Neural cell (in vitro differentiated cells): ENCODE data around the gene JAG2. TPM values are rescaled to one million over a fixed set of nuclear protein-coding genes. Genes with fewer than 3 reads are reported as not detected.

Source experiments
- H2AFZ ChIP-seq: fragments of 200-600, 300-800 bp; sonication (generic), shearing (Covaris generic); 2 replicates; pipeline ENCODE4 v1.6.0; 2014; ENCODE audit warnings: low read depth, mild to moderate bottlenecking, antibody characterized with exemption, low read length, moderate library complexity
- H3F3A ChIP-seq: fragments of 200-600 bp; shearing (Covaris generic); 2 replicates; pipeline ENCODE4 v1.6.1; 2016; ENCODE audit warnings: mild to moderate bottlenecking, moderate library complexity, mixed read lengths, antibody characterized with exemption, low read length; ENCODE audit not compliant: insufficient read depth, poor library complexity, severe bottlenecking
- H3K27ac ChIP-seq: fragments of 200-600, 300-800 bp; sonication (generic), shearing (Covaris generic); 2 replicates; pipeline ENCODE4 v1.5.1; 2014; ENCODE audit warnings: mild to moderate bottlenecking, low read length, moderate library complexity
- H3K27me3 ChIP-seq: fragments of 300-800, 200-600 bp; sonication (generic), shearing (Covaris generic); 2 replicates; pipeline ENCODE4 v1.6.0; 2014; ENCODE audit warnings: mild to moderate bottlenecking, low read depth, low read length, moderate library complexity; ENCODE audit not compliant: insufficient read depth
- H3K36me3 ChIP-seq: fragments of 300-800, 200-600 bp; sonication (generic), shearing (Covaris generic); 2 replicates; pipeline ENCODE4 v1.5.1; 2014; ENCODE audit warnings: mild to moderate bottlenecking, antibody characterized with exemption, low read length, moderate library complexity; ENCODE audit not compliant: insufficient read depth
- H3K4me2 ChIP-seq: fragments of 300-800, 200-600 bp; sonication (generic), shearing (Covaris generic); 2 replicates; pipeline ENCODE4 v1.6.0; 2014; ENCODE audit warnings: mild to moderate bottlenecking, low read length
- H3K4me3 ChIP-seq: fragments of 300-800, 200-600 bp; sonication (generic), shearing (Covaris generic); 2 replicates; pipeline ENCODE4 v1.5.1; 2014; ENCODE audit warnings: mild to moderate bottlenecking, low read length, moderate library complexity
- H3K79me2 ChIP-seq: fragments of 200-600 bp; shearing (Covaris generic); replicated peaks from 2 replicates; pipeline ENCODE4 v1.6.0; 2014; ENCODE audit warnings: mild to moderate bottlenecking, low read length, moderate library complexity; ENCODE audit not compliant: insufficient read depth
- H3K9ac ChIP-seq: fragments of 300-800, 200-600 bp; sonication (generic), shearing (Covaris generic); 2 replicates; pipeline ENCODE4 v1.6.1; 2016; ENCODE audit warnings: mild to moderate bottlenecking, low read length, mixed read lengths
- H3K9me2 ChIP-seq: fragments of 200-600 bp; shearing (Covaris generic); 2 replicates; pipeline ENCODE4 v1.6.1; 2016; ENCODE audit warnings: mild to moderate bottlenecking, low read length, mixed read lengths; ENCODE audit not compliant: insufficient read depth
- H3K9me3 ChIP-seq: fragments of 200-600, 300-800 bp; sonication (generic), shearing (Covaris generic); 2 replicates; pipeline ENCODE4 v1.6.1; 2016; ENCODE audit warnings: mild to moderate bottlenecking, mixed run types, low read length, moderate library complexity, mixed read lengths
- H4K20me1 ChIP-seq: fragments of 200-600 bp; shearing (Covaris generic); 2 replicates; pipeline ENCODE4 v1.6.1; 2016; ENCODE audit warnings: mild to moderate bottlenecking, mixed run types; ENCODE audit not compliant: insufficient read depth
- CTCF ChIP-seq: fragments of 450-650 bp; IDR thresholded peaks from 2 replicates; pipeline ENCODE4 v1.5.1; 2014; ENCODE audit warnings: antibody characterized with exemption, mild to moderate bottlenecking, moderate library complexity; ENCODE audit not compliant: poor library complexity, severe bottlenecking
- EP300 ChIP-seq: fragments of 450-650 bp; conservative IDR thresholded peaks from 2 replicates; pipeline ENCODE4 v1.6.1; 2014; ENCODE audit warnings: antibody characterized with exemption, mild to moderate bottlenecking, moderate library complexity; ENCODE audit not compliant: poor library complexity, severe bottlenecking
- EZH2 ChIP-seq: fragments of 200-600, 300-800 bp; shearing (Covaris generic), sonication (generic); IDR thresholded peaks from 2 replicates; pipeline ENCODE4 v1.6.1; 2014; ENCODE audit warnings: antibody characterized with exemption, low read length, borderline replicate concordance, mild to moderate bottlenecking; ENCODE audit not compliant: insufficient read depth, poor library complexity, severe bottlenecking
- MXI1 ChIP-seq: fragments of 450-650 bp; conservative IDR thresholded peaks from 2 replicates; pipeline ENCODE4 v1.6.1; 2014; ENCODE audit warnings: antibody characterized with exemption, mild to moderate bottlenecking; ENCODE audit not compliant: poor library complexity, severe bottlenecking
- POLR2AphosphoS5 ChIP-seq: IDR thresholded peaks from 2 replicates; pipeline ENCODE4 v1.6.1; 2012
- RAD21 ChIP-seq: fragments of 450-650 bp; conservative IDR thresholded peaks from 2 replicates; pipeline ENCODE4 v1.6.1; 2014; ENCODE audit warnings: antibody characterized with exemption, mild to moderate bottlenecking, moderate library complexity
- REST ChIP-seq: IDR thresholded peaks from 2 replicates; pipeline ENCODE4 v1.6.1; 2012; ENCODE audit warnings: borderline replicate concordance
- SMC3 ChIP-seq: fragments of 450-650 bp; conservative IDR thresholded peaks from 2 replicates; pipeline ENCODE4 v1.6.1; 2014; ENCODE audit warnings: antibody characterized with exemption, mild to moderate bottlenecking, moderate library complexity; ENCODE audit not compliant: poor library complexity
- TAF1 ChIP-seq: IDR thresholded peaks from 2 replicates; pipeline ENCODE4 v1.6.1; 2012; ENCODE audit warnings: low read depth
- polyA plus RNA-seq: library from polyadenylated mRNA; depleted of rRNA; stranded (reverse); fragments of >200 nt; gene quantifications from 2 replicates; pipeline ENCODE4 v1.2.3, GENCODE V29; 2014

JAG2 gene
- polyA plus RNA-seq, 1 donor from 2014 or later = 20.3 TPM

GRCh38 chr14:105195051-105195450, 26.5 kb upstream of the JAG2 start:
- Histone ChIP-seq H3K4me3 (no peak overlapping the region), H3K27me3 (no peaks in the 10 kb centered on the region), H2AFZ (no peak overlapping the region), H3K79me2 (no peaks in the 10 kb centered on the region), H3K36me3 (no peaks in the 10 kb centered on the region), H3F3A (no peaks in the 10 kb centered on the region), H3K4me2 (no peak overlapping the region), H4K20me1 (no peaks in the 10 kb centered on the region), H3K27ac (no peak overlapping the region), H3K9ac (no peak overlapping the region), H3K9me2 (no peaks in the 10 kb centered on the region), H3K9me3 (no peaks in the 10 kb centered on the region)
- no peak for TF ChIP-seq SMC3
- TF ChIP-seq TAF1 = no peak
- no peak for TF ChIP-seq EZH2
- TF ChIP-seq CTCF = no peak
- no peak for TF ChIP-seq MXI1
- no peak for TF ChIP-seq REST
- no peak for TF ChIP-seq POLR2AphosphoS5
- no peak for TF ChIP-seq RAD21
- no peak for TF ChIP-seq EP300

GRCh38 chr14:105193916-105194782, 25.6 kb upstream of the JAG2 start:
- H3K4me2 ChIP-seq = no peak overlapping the region
- TF ChIP-seq CTCF (no peak), SMC3 (no peak), EP300 (no peak), EZH2 (no peak), MXI1 (no peak), RAD21 (no peak), POLR2AphosphoS5 (no peak), REST (no peak), TAF1 (no peak)
- no peaks in the 10 kb centered on the region for H3K36me3 ChIP-seq
- H3K27ac ChIP-seq = no peak overlapping the region
- H2AFZ ChIP-seq = no peak overlapping the region
- no peaks in the 10 kb centered on the region for H3F3A ChIP-seq
- H3K9me3 ChIP-seq = no peaks in the 10 kb centered on the region
- no peaks in the 10 kb centered on the region for H3K9me2 ChIP-seq
- H3K4me3 ChIP-seq = no peak overlapping the region
- no peaks in the 10 kb centered on the region for H3K79me2 ChIP-seq
- H4K20me1 ChIP-seq = no peaks in the 10 kb centered on the region
- H3K9ac ChIP-seq = no peak overlapping the region
- no peaks in the 10 kb centered on the region for H3K27me3 ChIP-seq
